Sigmoid colon (tissue), 3 donors: ENCODE results near the gene ADD3.

Experiments used
- CTCF ChIP-seq, 4 experiments: fragments of 450-650 bp in 3 of 4; fragments of 200-600 bp in 1 of 4; IDR thresholded peaks; one replicate each; pipeline ENCODE4 v1.5.1; 2016 to 2019; ENCODE audit warnings: antibody characterized with exemption in 4 of 4, mild to moderate bottlenecking in 3 of 4, moderate library complexity in 2 of 4
- POLR2A ChIP-seq, 2 donors: fragments of 450-650 bp; IDR thresholded peaks; one replicate each; pipeline ENCODE4 v1.6.1; 2016; ENCODE audit warnings: antibody characterized with exemption in 2 of 2, mild to moderate bottlenecking in 2 of 2, moderate library complexity in 2 of 2

GRCh38 chr10:109958059-109958458 lies 49.7 kb upstream of the ADD3 start:
- TF ChIP-seq POLR2A (IDR thresholded peaks at IDR 0.05) (no peak), CTCF (IDR thresholded peaks at IDR 0.05) (no peak)
